ENCODE measurements around the gene LRRC49. TPM values are rescaled to one million over a fixed set of nuclear protein-coding genes. Genes with fewer than 3 reads are reported as not detected.
A peak's percentile ranks its signal among the peaks of the same experiment; 100 is the strongest.

Gene LRRC49
- total and polyA plus RNA-seq, 2 of the 4 experiments (the other 2 are of a cell fraction) = 8.6 to 16.8 TPM

DNA sequence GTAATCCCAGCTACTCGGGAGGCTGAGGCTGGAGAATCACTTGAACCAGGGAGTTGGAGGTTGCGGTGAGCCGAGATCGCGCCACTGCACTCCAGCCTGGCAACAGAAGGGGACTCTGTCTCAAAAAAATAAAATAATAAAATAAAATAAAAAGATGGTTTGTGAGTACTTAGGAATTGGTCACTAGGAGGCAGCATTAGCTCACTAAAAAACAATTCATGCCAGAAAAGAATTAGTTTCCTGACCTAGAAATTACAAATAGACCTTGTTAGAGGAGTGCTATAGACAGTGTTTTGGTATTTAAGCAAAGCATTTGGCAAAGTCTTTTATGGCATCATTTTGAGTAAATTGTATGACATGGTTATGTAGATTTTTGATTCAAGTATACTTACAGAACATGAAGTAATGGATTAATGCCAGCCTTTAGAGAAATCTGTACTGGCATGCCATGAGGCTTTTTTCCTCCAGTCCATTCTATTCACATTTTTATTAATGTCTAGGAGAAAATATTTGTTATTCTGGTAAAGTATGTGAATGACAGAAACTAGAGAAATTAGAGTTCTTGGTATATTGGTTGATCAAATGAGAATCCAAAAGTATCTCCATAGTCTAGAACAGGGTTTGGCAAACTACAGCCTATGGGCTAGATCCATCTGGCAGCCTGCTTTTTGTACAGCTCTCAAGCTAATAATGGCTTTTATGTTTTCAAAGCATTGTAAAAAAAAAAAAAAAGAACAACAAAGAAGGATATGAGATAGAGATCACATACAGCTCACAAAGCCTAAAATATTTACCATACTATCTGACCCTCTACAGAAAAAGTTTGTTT lies 81.6 kb downstream of the LRRC49 start:
- no peak overlapping the region for H4K91ac ChIP-seq (ENCODE audit: insufficient read depth, low read depth, low read length)
- no peak overlapping the region; the same call in 1 of the 2 replicates for H3K27ac ChIP-seq (ENCODE audit: insufficient read depth, low read length)
- H3K4me2 ChIP-seq (ENCODE audit: low read depth, low read length) = no peak overlapping the region
- dilution Hi-C loops (cut with HindIII; ENCODE audit: low sequenced_read_pairs, unreplicated experiment) (no loop called here), in situ Hi-C loops (cut with MboI; ENCODE audit: low sequenced_read_pairs) (loop anchor here (10.0 kb wide), 1 partner anchor 831 kb away; no protein-coding TSS in a partner anchor), intact Hi-C loops (cut with micrococcal nuclease) (loop anchor here (1.0 to 5.0 kb wide), 6 partner anchors 82 to 827 kb away; partner anchors contain the start of genes LRRC49 and THAP10)
- no peak overlapping the region for H3K4me3 ChIP-seq (ENCODE audit: insufficient read depth, low read depth, low read length)
- 0 out of 4 replicates have a peak, but pooled peaks cover 3 to 4% of the 10 kb centered on the region in 2 experiments for H3K79me1 ChIP-seq (ENCODE audit: low read depth in 1 of 2, low read length in 2 of 2)
- H3K18ac ChIP-seq (ENCODE audit: low read depth, low read length) = peak overlapping the region; percentile 42; the same call in 1 of the 2 replicates
- no peak overlapping the region for H3K56ac ChIP-seq (ENCODE audit: extremely low read depth, insufficient read depth, low read length)
- no peaks in the 10 kb centered on the region for H4K20me1 ChIP-seq (ENCODE audit: insufficient read depth, low read length)
- no CpG with 5 or more reads among the region's 5 CpGs for WGBS, 2 experiments (ENCODE audit: extremely low coverage in 2 of 2, insufficient read length in 1 of 2)
- ATAC-seq (ENCODE audit: low read depth) = peak; percentile 90
- H3K36me3 ChIP-seq (ENCODE audit: control insufficient read depth, insufficient read depth, low read length) = no peaks in the 10 kb centered on the region
- no peak overlapping the region for H2AK9ac ChIP-seq (replicated peaks; ENCODE audit: low read depth, low read length, poor library complexity)
- DNase-seq = peak; percentile 83
- H2AFZ ChIP-seq (replicated peaks; ENCODE audit: low read length, poor library complexity) = no peak overlapping the region
- no peak overlapping the region for H3K23ac ChIP-seq (ENCODE audit: low read depth, low read length)
- H3K4ac ChIP-seq (ENCODE audit: low read depth, low read length) = no peak overlapping the region
- H3K4me1 ChIP-seq (ENCODE audit: control insufficient read depth, insufficient read depth, low read length) = peaks cover 4% of the 10 kb centered on the region
- H3K27me3 ChIP-seq (ENCODE audit: control insufficient read depth, insufficient read depth, low read length) = no peaks in the 10 kb centered on the region
- no peak overlapping the region; the same call in 2 of the 3 replicates for H2BK15ac ChIP-seq (ENCODE audit: low read depth, low read length)
- H2BK120ac ChIP-seq (ENCODE audit: low read depth, low read length) = peak overlapping the region; percentile 47; the same call in 1 of the 2 replicates
- CTCF ChIA-PET = interaction anchor here (0.6 to 1.6 kb wide), 5 partner anchors 12 to 246 kb away, joined by 3 to 7 read pairs (median 4); no protein-coding TSS in a partner anchor
- H2BK20ac ChIP-seq (ENCODE audit: low read depth, low read length) = no peak overlapping the region
- H2BK5ac ChIP-seq (ENCODE audit: low read depth, low read length, poor library complexity, severe bottlenecking) = peak overlapping the region; percentile 4
- no peak overlapping the region; a peak in 1 of 4 replicates for H4K8ac ChIP-seq (ENCODE audit: low read depth in 2 of 2, low read length in 2 of 2)
- BruUV-seq (replicated peaks) = no TSS peak
- peaks cover 3% of the 10 kb centered on the region; the same call in 1 of the 2 replicates for H3K9me1 ChIP-seq (ENCODE audit: insufficient read depth, low read length)
- H3K9me3 ChIP-seq (ENCODE audit: control insufficient read depth, insufficient read depth, low read length) = peaks cover 3% of the 10 kb centered on the region; the same call in 1 of the 2 replicates
- no peak overlapping the region for H3K9ac ChIP-seq (ENCODE audit: low read depth, low read length)
- POLR2A ChIA-PET (ENCODE audit: unreplicated experiment) = no interaction called here
- TF ChIP-seq SMC3 (IDR thresholded peaks at IDR 0.05; ENCODE audit: low read depth, low read length) (peak; percentile 63), CHD1 (IDR thresholded peaks at IDR 0.05; ENCODE audit: low read depth, low read length) (no peak), RAD21 (IDR thresholded peaks at IDR 0.05; ENCODE audit: low read length) (peak; percentile 75), FOS (IDR thresholded peaks at IDR 0.05; ENCODE audit: low read depth, low read length) (no peak), CEBPB (IDR thresholded peaks at IDR 0.05; ENCODE audit: low read depth, low read length) (no peak), RCOR1 (IDR thresholded peaks at IDR 0.05; ENCODE audit: insufficient replicate concordance, low read length) (no peak), NFE2L2 (IDR thresholded peaks at IDR 0.05; ENCODE audit: low read depth, low read length) (no peak), MAFK (IDR thresholded peaks at IDR 0.05; ENCODE audit: low read depth, low read length) (no peak), MAZ (IDR thresholded peaks at IDR 0.05; ENCODE audit: borderline replicate concordance, low read depth, low read length) (no peak), BHLHE40 (IDR thresholded peaks at IDR 0.05; ENCODE audit: low read depth, low read length) (no peak)
- TF ChIP-seq, protein P1, sequence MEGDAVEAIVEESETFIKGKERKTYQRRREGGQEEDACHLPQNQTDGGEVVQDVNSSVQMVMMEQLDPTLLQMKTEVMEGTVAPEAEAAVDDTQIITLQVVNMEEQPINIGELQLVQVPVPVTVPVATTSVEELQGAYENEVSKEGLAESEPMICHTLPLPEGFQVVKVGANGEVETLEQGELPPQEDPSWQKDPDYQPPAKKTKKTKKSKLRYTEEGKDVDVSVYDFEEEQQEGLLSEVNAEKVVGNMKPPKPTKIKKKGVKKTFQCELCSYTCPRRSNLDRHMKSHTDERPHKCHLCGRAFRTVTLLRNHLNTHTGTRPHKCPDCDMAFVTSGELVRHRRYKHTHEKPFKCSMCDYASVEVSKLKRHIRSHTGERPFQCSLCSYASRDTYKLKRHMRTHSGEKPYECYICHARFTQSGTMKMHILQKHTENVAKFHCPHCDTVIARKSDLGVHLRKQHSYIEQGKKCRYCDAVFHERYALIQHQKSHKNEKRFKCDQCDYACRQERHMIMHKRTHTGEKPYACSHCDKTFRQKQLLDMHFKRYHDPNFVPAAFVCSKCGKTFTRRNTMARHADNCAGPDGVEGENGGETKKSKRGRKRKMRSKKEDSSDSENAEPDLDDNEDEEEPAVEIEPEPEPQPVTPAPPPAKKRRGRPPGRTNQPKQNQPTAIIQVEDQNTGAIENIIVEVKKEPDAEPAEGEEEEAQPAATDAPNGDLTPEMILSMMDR (conservative IDR thresholded peaks at IDR 0.05; ENCODE audit: low read depth, low read length) = peak; percentile 63
- H2AK5ac ChIP-seq (ENCODE audit: low read depth, low read length) = no peak overlapping the region
- no peak overlapping the region for H4K5ac ChIP-seq (ENCODE audit: low read depth, low read length)
- no peak overlapping the region for H3K14ac ChIP-seq (replicated peaks; ENCODE audit: low read depth, low read length)

All from IMR-90 (cell line).